ENCODE data around the gene UBL4A.

Gene UBL4A

DNA sequence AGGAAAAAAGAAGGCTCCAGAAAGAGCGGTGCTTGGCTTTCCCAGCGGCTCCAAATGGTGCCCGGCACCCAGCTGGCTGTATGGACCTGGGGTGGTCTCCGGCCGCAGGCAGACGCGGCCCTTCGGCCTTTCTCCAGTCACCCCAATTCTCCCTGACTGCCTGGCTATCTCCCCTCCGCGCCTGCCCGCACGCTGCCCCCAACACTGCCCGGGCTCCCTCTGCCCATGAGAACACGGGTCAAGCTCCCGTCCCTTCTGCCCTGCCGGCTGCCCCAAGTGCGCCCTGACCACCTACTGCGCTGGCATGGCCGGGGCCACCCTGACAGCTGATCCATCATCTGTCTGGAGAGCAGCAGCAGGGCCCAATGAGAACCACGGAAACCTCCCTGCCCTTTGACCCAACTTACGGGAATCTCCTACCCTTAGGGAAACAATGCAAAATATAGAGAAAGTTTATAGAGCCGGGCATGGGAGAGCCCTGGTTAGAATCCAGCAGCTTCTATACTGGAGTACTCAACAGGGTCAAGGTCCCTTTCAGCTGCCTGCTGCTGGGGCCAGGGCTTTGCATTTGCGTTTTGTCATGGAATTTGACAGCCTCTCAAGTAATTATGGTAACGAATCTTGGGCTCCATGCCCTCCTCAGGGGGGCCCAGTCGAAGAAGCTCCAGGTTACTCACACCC, 30.8 kb upstream of the UBL4A start:
- DNase-seq (ENCODE audit: insufficient read length) (no peak), FAIRE-seq (no peak)
- no peak for TF ChIP-seq POLR2AphosphoS5 (IDR thresholded peaks at IDR 0.05; ENCODE audit: low read depth, low read length)
- no peak for TF ChIP-seq POLR2A (IDR thresholded peaks at IDR 0.05; ENCODE audit: low read depth, low read length)
- no peak for TF ChIP-seq TAF1 (IDR thresholded peaks at IDR 0.05; ENCODE audit: borderline replicate concordance, low read depth, low read length)

DNA sequence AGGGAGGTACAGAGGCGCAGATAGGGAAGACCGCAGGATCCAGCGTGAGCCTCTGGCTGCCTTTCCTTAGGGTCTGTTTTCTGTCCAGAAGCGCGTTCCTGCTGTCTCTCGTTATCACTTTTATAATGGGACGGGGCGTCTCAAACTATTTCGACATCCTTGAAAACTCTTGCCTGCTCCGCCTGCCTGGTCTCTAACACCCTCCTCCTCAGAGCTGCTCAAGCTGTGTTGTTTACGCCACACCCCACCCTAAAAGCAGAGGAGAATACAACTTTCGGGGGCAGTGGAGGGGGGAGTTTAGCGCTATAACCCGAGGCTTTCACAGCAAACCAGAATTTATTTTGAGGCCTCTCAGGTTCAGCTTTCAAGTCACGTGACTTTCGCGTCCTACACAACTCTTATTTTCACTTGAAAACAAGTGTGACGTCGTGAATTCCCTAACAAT, 30.3 kb upstream of the UBL4A start:
- no peak for FAIRE-seq
- no peak for TF ChIP-seq POLR2AphosphoS5 (IDR thresholded peaks at IDR 0.05; ENCODE audit: low read depth, low read length)
- TF ChIP-seq TAF1 (IDR thresholded peaks at IDR 0.05; ENCODE audit: borderline replicate concordance, low read depth, low read length) = no peak
- TF ChIP-seq POLR2A (IDR thresholded peaks at IDR 0.05; ENCODE audit: low read depth, low read length) = no peak
- DNase-seq (ENCODE audit: insufficient read length) = no peak

DNA sequence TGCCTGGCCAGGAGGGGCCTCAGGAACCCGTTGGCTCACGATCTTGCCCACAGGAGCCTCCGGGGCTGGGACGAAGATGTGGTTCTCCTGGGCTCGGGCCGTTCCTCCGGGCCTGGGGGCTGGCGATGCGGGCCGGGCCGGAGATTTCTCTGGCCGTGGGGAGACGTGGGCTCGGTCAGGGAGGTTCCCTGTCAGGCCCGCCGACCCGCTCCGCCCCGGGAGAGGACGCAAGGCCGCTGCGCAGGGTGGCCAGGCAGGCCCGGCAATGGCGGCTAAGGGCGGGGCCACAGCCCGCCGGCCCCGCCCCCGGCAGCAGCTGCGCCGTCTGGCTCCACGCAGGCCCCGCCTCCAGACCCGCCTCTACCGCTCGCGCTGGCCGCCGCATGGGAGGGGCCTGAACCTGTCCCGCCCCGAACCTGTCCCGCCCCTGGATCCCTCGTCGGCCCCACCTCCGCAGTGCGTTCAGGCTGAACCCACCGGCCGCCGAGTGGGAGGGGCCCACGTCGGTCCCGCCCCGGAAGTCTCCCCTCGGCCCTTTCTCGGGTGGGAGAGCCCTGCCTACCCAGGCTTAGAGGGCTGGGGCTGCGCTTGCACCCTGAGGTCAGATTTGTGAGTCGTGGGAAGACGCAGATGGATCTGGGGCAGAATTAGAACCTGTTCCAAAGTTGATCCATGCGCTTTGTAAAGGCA, 29.7 kb upstream of the UBL4A start, which contains the start of gene FAM3A:
Gene FAM3A, minus strand, starts transcription at position 267 of the 690 bp plus-strand sequence. CDS start 460 bp downstream, outside the sequence.
- DNase-seq (ENCODE audit: insufficient read length) (peak; percentile 65), FAIRE-seq (peak; percentile 86)

DNA sequence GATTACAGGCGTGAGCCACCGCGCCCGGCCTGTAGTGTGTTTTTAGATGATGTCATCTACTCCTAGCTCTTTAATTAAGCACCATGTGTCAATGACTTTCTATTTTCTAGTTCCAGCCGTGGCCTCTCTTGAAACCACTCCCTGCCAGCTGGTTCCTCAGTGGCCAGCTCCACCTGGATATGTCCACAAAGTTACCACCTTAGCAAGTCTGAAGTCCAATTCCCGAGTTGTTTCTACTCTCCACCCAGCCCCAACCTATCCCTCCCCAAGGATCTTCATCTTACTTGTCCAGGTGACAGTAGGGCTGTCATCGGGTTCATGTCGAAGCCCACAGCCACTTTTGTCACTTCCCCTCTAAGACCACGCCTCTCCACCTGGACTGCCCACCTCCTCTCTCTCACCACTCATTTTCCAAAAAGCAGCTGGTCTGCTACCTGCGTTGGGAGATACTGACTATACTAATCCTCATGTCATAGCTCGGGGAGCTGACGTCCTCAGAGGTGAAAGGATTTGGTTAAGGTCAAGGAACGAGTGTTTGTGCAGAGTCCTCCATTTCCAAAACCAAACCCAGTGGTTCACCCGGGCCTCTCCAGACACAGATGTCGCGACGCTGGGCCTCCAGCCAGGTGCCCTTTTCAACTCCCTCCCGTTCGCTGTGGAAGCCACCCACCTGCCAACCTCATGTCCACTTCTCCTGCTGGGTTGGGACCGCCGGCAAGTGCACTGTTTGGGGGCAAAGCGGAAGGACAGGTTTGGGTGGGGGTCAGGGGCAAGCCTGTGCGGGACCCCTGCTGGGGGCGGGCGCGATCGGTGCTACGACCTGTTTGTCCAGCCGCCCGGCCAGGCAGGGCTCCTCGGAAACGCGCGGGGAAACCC, 28.9 kb upstream of the UBL4A start:
- FAIRE-seq = peak; percentile 14
- no peak for DNase-seq (ENCODE audit: insufficient read length)
- TF ChIP-seq POLR2AphosphoS5 (IDR thresholded peaks at IDR 0.05; ENCODE audit: low read depth, low read length) (no peak), POLR2A (IDR thresholded peaks at IDR 0.05; ENCODE audit: low read depth, low read length) (no peak; the same call in 1 of the 2 replicates), TAF1 (IDR thresholded peaks at IDR 0.05; ENCODE audit: borderline replicate concordance, low read depth, low read length) (no peak)

More for the DNA sequence above, 29.7 kb upstream of the UBL4A start, which contains the start of gene FAM3A:
- TF ChIP-seq POLR2AphosphoS5 (IDR thresholded peaks at IDR 0.05; ENCODE audit: low read depth, low read length) = peak; percentile 57; the same call in 1 of the 2 replicates
- peak; percentile 63 for TF ChIP-seq POLR2A (IDR thresholded peaks at IDR 0.05; ENCODE audit: low read depth, low read length)
- peak; percentile 32; the same call in 1 of the 2 replicates for TF ChIP-seq TAF1 (IDR thresholded peaks at IDR 0.05; ENCODE audit: borderline replicate concordance, low read depth, low read length)

DNA sequence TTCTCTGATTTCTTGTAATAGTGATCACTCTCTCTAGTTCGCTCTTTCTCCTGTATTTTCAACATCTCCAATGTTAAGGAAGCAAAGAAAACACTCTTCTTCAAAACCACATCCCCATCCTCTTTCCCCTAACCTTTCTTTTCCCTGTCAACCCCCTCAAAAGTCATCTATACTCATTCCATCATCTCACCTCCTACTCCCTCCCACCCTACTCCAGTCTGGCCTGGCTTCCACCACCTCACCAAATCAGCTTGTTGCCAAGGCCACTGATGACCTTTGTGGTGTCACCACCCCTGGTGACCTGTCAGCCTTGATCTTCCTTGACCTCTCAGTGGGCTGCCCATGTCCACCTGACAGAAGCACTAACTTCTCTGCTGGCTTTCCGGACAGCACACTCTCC, 27.3 kb upstream of the UBL4A start:
- FAIRE-seq = no peak
- TF ChIP-seq POLR2A (IDR thresholded peaks at IDR 0.05; ENCODE audit: low read depth, low read length) (no peak), POLR2AphosphoS5 (IDR thresholded peaks at IDR 0.05; ENCODE audit: low read depth, low read length) (no peak), TAF1 (IDR thresholded peaks at IDR 0.05; ENCODE audit: borderline replicate concordance, low read depth, low read length) (no peak)

DNA sequence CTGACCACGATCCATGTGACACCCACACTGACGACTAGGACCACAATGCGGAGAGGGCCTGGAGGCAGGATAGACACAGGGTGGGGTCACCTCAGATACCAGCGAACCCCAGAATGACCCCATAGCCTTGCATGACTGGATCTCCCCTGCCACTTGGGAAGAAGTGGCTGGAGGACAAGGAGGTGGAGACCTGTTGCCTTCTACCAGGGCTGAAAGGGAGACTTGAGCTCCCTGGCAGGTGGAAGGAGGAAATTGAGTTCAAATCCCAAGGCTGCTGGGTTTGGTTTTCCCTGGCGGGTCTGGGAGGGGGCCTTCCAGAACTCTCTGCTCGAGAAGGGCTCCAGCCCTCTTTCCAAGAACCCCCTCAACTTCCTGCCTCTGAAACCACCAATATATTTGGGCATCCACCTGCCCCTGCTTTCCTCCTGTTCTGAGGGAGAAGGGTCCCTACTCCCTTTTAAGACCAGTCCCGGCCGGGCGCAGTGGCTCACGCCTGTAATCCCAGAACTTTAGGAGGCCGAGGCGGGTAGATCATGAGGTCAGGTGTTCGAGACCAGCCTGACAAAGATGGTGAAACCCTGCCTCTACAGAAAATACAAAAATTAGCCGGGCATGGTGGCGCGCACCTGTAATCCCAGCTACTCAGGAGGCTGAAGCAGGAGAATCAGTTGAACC, 26.6 kb upstream of the UBL4A start:
- FAIRE-seq = no peak
- TF ChIP-seq POLR2AphosphoS5 (IDR thresholded peaks at IDR 0.05; ENCODE audit: low read depth, low read length) (no peak), POLR2A (IDR thresholded peaks at IDR 0.05; ENCODE audit: low read depth, low read length) (no peak), TAF1 (IDR thresholded peaks at IDR 0.05; ENCODE audit: borderline replicate concordance, low read depth, low read length) (no peak)
- DNase-seq (ENCODE audit: insufficient read length) = no peak

More for the DNA sequence above, 27.3 kb upstream of the UBL4A start:
- no peak for DNase-seq (ENCODE audit: insufficient read length)

DNA sequence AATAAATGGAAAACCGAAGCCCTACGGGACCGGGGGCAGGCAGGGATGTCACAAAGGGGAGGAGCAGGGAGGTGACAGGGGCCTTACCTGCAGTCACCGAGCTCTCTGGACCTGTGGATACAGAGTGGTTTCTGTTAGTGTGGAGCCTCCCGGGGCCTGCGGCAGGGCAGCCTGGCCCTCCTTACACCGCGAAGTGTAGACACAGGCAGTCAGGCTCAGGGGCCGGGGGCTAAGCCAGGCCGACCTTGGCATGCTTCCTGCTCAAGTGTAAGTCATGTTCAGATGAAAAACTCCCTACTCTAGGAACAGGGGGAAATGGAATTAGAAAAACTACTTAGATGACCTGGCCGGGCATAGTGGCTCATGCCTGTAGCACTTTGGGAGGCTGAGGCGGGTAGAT, 25.3 kb upstream of the UBL4A start:
- no peak for TF ChIP-seq POLR2AphosphoS5 (IDR thresholded peaks at IDR 0.05; ENCODE audit: low read depth, low read length)
- TF ChIP-seq POLR2A (IDR thresholded peaks at IDR 0.05; ENCODE audit: low read depth, low read length) = no peak
- no peak for TF ChIP-seq TAF1 (IDR thresholded peaks at IDR 0.05; ENCODE audit: borderline replicate concordance, low read depth, low read length)
- DNase-seq (ENCODE audit: insufficient read length) (no peak), FAIRE-seq (no peak)

DNA sequence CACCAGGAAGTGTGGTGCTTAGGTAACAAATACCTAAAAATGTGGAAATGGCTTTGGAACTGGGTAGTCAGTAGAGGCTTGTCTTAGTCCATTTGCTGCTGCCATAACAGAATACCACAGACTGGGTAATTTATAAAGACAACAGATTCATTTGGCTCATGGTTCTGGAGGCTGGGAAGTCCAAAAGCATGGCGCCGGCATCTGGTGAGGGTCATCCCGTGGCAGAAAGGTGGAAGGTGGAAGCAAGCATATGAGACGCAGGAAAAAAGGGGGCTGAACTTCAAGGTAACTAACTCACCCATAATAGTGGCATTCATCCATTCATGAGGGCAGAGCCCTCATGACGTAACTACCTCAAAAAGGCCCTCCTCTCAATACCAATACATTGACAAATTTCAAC, 23.0 kb upstream of the UBL4A start:
- no peak for DNase-seq (ENCODE audit: insufficient read length)
- FAIRE-seq = no peak
- TF ChIP-seq POLR2AphosphoS5 (IDR thresholded peaks at IDR 0.05; ENCODE audit: low read depth, low read length) = no peak
- TF ChIP-seq POLR2A (IDR thresholded peaks at IDR 0.05; ENCODE audit: low read depth, low read length) = no peak
- TF ChIP-seq TAF1 (IDR thresholded peaks at IDR 0.05; ENCODE audit: borderline replicate concordance, low read depth, low read length) = no peak

DNA sequence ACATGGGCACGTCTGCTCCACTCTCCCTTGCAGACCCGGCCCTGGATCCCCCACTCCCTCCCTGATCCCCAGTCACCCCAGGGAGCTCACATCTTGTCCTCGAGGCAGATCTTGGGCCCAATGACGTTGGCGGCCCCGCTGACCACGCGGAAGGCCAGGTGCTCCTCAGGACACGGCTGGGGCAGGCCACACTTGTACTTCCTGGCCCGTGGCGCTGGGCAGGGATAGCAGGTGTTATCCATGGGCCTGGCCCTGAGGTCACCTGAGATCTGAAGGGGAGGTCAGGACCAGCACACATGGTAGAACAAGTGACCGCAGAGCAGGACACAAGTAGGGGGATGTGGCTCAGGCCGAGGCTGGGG, 21.9 kb upstream of the UBL4A start:
- DNase-seq (ENCODE audit: insufficient read length) = no peak
- TF ChIP-seq POLR2AphosphoS5 (IDR thresholded peaks at IDR 0.05; ENCODE audit: low read depth, low read length) (no peak), POLR2A (IDR thresholded peaks at IDR 0.05; ENCODE audit: low read depth, low read length) (no peak), TAF1 (IDR thresholded peaks at IDR 0.05; ENCODE audit: borderline replicate concordance, low read depth, low read length) (no peak)
- no peak for FAIRE-seq

DNA sequence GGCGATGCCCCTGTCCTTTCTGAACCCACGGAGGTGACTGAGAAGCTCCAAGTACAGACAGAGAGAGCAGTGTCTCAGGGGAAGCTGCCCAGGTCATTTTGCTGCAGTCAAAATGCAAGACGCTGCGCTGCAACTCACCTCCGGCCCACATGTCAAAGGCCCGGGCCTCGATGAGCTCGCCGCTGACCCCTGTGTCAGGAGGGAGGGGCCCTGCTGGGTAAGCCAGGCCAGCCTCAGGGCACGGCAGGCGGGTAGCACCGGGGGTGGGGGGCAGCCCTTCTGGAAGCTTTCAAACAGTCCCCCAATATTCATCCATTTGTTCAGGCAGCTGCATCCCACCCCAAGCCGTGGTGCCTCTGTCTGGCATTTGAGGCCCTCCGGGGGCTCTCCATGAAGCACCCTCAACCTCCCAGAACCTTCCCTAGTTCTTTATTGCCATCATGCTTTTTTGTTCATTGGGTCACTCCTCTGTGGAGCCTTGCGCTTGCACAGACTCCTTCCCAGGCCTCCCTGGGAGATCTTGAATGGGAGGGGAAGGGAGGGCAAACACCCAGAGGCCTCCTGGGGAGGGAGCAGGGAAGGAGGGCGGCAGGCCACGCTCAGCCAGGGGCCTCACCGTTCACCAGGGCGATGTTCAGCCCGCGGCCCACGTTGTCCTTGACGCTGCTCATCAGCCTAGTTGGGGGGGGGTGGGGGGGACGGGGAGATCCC, 21.4 kb upstream of the UBL4A start:
- TF ChIP-seq POLR2A (IDR thresholded peaks at IDR 0.05; ENCODE audit: low read depth, low read length) (no peak), TAF1 (IDR thresholded peaks at IDR 0.05; ENCODE audit: borderline replicate concordance, low read depth, low read length) (no peak), POLR2AphosphoS5 (IDR thresholded peaks at IDR 0.05; ENCODE audit: low read depth, low read length) (no peak)
- no peak for FAIRE-seq
- no peak for DNase-seq (ENCODE audit: insufficient read length)

Measured in GM12892 (cell line).